ENCODE data around the gene FAM50B. TPM values are rescaled to one million over a fixed set of nuclear protein-coding genes. Genes with fewer than 3 reads are reported as not detected.

The FAM50B gene
- polyA plus RNA-seq, 3 donors from 2014 or later: 3.9 to 15.9 (median 4.2) TPM

- peaks cover 0 to 13% (median 6%) of the 10 kb centered on the region in 3 donors for H3K27me3 Mint-ChIP-seq (ENCODE audit: low read depth in 3 of 3)
- no peak overlapping the region for H3K27ac Mint-ChIP-seq
- no peaks in the 10 kb centered on the region for H3K9me3 Mint-ChIP-seq
- no peaks in the 10 kb centered on the region for H3K36me3 Mint-ChIP-seq
- no peak overlapping the region for H3K4me3 Mint-ChIP-seq
- no peak for DNase-seq
- no peaks in the 10 kb centered on the region for H3K4me1 Mint-ChIP-seq
Measured at GRCh38 chr6:3867641-3868502, 18.7 kb downstream of the FAM50B start.

- Mint-ChIP-seq H3K27ac (no peak overlapping the region), H3K9me3 (no peaks in the 10 kb centered on the region), H3K27me3 (ENCODE audit: low read depth in 3 of 3) (peaks cover 0 to 13% (median 6%) of the 10 kb centered on the region in 3 donors), H3K4me3 (no peak overlapping the region), H3K4me1 (no peaks in the 10 kb centered on the region), H3K36me3 (no peaks in the 10 kb centered on the region)
- no peak for DNase-seq
Measured at GRCh38 chr6:3868544-3868943, 19.4 kb downstream of the FAM50B start.

GRCh38 chr6:3869284-3869631, 20.1 kb downstream of the FAM50B start:
- H3K27ac Mint-ChIP-seq: no peak overlapping the region
- DNase-seq: no peak
- H3K4me1 Mint-ChIP-seq: no peaks in the 10 kb centered on the region
- H3K4me3 Mint-ChIP-seq: no peak overlapping the region
- peaks cover 0 to 14% (median 9%) of the 10 kb centered on the region in 3 donors for H3K27me3 Mint-ChIP-seq (ENCODE audit: low read depth in 3 of 3)
- no peaks in the 10 kb centered on the region for H3K36me3 Mint-ChIP-seq
- no peaks in the 10 kb centered on the region for H3K9me3 Mint-ChIP-seq

- Mint-ChIP-seq H3K4me3 (no peak overlapping the region), H3K27ac (no peak overlapping the region), H3K4me1 (no peaks in the 10 kb centered on the region), H3K27me3 (ENCODE audit: low read depth in 3 of 3) (peaks cover 0 to 15% (median 9%) of the 10 kb centered on the region in 3 donors), H3K9me3 (no peaks in the 10 kb centered on the region), H3K36me3 (no peaks in the 10 kb centered on the region)
- no peak for DNase-seq
Measured at GRCh38 chr6:3869632-3870527, 20.7 kb downstream of the FAM50B start.

GRCh38 chr6:3870528-3870925, 21.4 kb downstream of the FAM50B start:
- no peak overlapping the region for H3K4me3 Mint-ChIP-seq
- H3K27me3 Mint-ChIP-seq (ENCODE audit: low read depth in 3 of 3): peaks cover 0 to 11% (median 9%) of the 10 kb centered on the region in 3 donors
- no peaks in the 10 kb centered on the region for H3K36me3 Mint-ChIP-seq
- H3K27ac Mint-ChIP-seq: no peak overlapping the region
- no peak for DNase-seq
- H3K4me1 Mint-ChIP-seq: no peaks in the 10 kb centered on the region
- no peaks in the 10 kb centered on the region for H3K9me3 Mint-ChIP-seq

- Mint-ChIP-seq H3K9me3 (no peaks in the 10 kb centered on the region), H3K27ac (no peak overlapping the region), H3K4me3 (no peak overlapping the region), H3K27me3 (ENCODE audit: low read depth in 3 of 3) (peaks cover 2 to 10% (median 9%) of the 10 kb centered on the region in 3 donors), H3K36me3 (no peaks in the 10 kb centered on the region), H3K4me1 (no peaks in the 10 kb centered on the region)
- no peak for DNase-seq
Measured at GRCh38 chr6:3871515-3871914, 22.3 kb downstream of the FAM50B start.

- no peak overlapping the region for H3K4me3 Mint-ChIP-seq
- no peaks in the 10 kb centered on the region for H3K9me3 Mint-ChIP-seq
- no peaks in the 10 kb centered on the region for H3K4me1 Mint-ChIP-seq
- no peaks in the 10 kb centered on the region for H3K36me3 Mint-ChIP-seq
- H3K27me3 Mint-ChIP-seq (ENCODE audit: low read depth in 3 of 3): peaks cover 2 to 10% (median 9%) of the 10 kb centered on the region in 3 donors
- no peak for DNase-seq
- H3K27ac Mint-ChIP-seq: no peak overlapping the region
Measured at GRCh38 chr6:3871939-3872338, 22.8 kb downstream of the FAM50B start.

- H3K27me3 Mint-ChIP-seq (ENCODE audit: low read depth in 3 of 3): peaks cover 2 to 10% (median 9%) of the 10 kb centered on the region in 3 donors
- DNase-seq: no peak
- H3K4me1 Mint-ChIP-seq: no peaks in the 10 kb centered on the region
- no peaks in the 10 kb centered on the region for H3K9me3 Mint-ChIP-seq
- no peak overlapping the region for H3K4me3 Mint-ChIP-seq
- H3K36me3 Mint-ChIP-seq: no peaks in the 10 kb centered on the region
- no peak overlapping the region for H3K27ac Mint-ChIP-seq
Measured at GRCh38 chr6:3872370-3872854, 23.2 kb downstream of the FAM50B start.

- Mint-ChIP-seq H3K4me1 (no peaks in the 10 kb centered on the region), H3K27me3 (ENCODE audit: low read depth in 3 of 3) (peaks cover 2 to 10% (median 6%) of the 10 kb centered on the region in 3 donors), H3K4me3 (no peak overlapping the region), H3K36me3 (no peaks in the 10 kb centered on the region), H3K27ac (no peak overlapping the region), H3K9me3 (no peaks in the 10 kb centered on the region)
- no peak for DNase-seq
Measured at GRCh38 chr6:3873051-3873450, 23.9 kb downstream of the FAM50B start.

GRCh38 chr6:3874069-3874468, 24.9 kb downstream of the FAM50B start:
- no peaks in the 10 kb centered on the region for H3K4me1 Mint-ChIP-seq
- H3K36me3 Mint-ChIP-seq: no peaks in the 10 kb centered on the region
- no peaks in the 10 kb centered on the region for H3K9me3 Mint-ChIP-seq
- DNase-seq: no peak
- H3K27me3 Mint-ChIP-seq (ENCODE audit: low read depth in 3 of 3): peaks cover 2 to 6% (median 6%) of the 10 kb centered on the region in 3 donors
- H3K4me3 Mint-ChIP-seq: no peak overlapping the region
- H3K27ac Mint-ChIP-seq: no peak overlapping the region

- H3K4me3 Mint-ChIP-seq: no peak overlapping the region
- no peaks in the 10 kb centered on the region for H3K4me1 Mint-ChIP-seq
- no peak for DNase-seq
- H3K9me3 Mint-ChIP-seq: no peaks in the 10 kb centered on the region
- no peak overlapping the region for H3K27ac Mint-ChIP-seq
- no peaks in the 10 kb centered on the region for H3K36me3 Mint-ChIP-seq
- H3K27me3 Mint-ChIP-seq (ENCODE audit: low read depth in 3 of 3): peaks cover 2 to 6% (median 2%) of the 10 kb centered on the region in 3 donors
Measured at GRCh38 chr6:3875486-3875885, 26.3 kb downstream of the FAM50B start.

- H3K4me1 Mint-ChIP-seq: no peaks in the 10 kb centered on the region
- H3K27ac Mint-ChIP-seq: no peak overlapping the region
- H3K36me3 Mint-ChIP-seq: no peaks in the 10 kb centered on the region
- H3K27me3 Mint-ChIP-seq (ENCODE audit: low read depth in 3 of 3): peaks cover 2 to 6% (median 4%) of the 10 kb centered on the region in 3 donors
- DNase-seq: no peak
- H3K4me3 Mint-ChIP-seq: no peak overlapping the region
- H3K9me3 Mint-ChIP-seq: no peaks in the 10 kb centered on the region
Measured at GRCh38 chr6:3876101-3876500, 26.9 kb downstream of the FAM50B start.

GRCh38 chr6:3876866-3877265, 27.7 kb downstream of the FAM50B start:
- Mint-ChIP-seq H3K4me3 (no peak overlapping the region), H3K27ac (no peak overlapping the region), H3K9me3 (no peaks in the 10 kb centered on the region), H3K27me3 (ENCODE audit: low read depth in 3 of 3) (peaks cover 2 to 6% (median 4%) of the 10 kb centered on the region in 3 donors), H3K4me1 (no peaks in the 10 kb centered on the region), H3K36me3 (no peaks in the 10 kb centered on the region)
- no peak for DNase-seq

- Mint-ChIP-seq H3K4me3 (no peak overlapping the region), H3K27ac (no peak overlapping the region), H3K27me3 (ENCODE audit: low read depth in 3 of 3) (peaks cover 2 to 6% (median 6%) of the 10 kb centered on the region in 3 donors), H3K9me3 (no peaks in the 10 kb centered on the region), H3K4me1 (no peaks in the 10 kb centered on the region), H3K36me3 (no peaks in the 10 kb centered on the region)
- DNase-seq: no peak
Measured at GRCh38 chr6:3878048-3878666, 29.0 kb downstream of the FAM50B start.
